HEK293 (cell line): Measurements from ENCODE around the gene DNAJC27.
A peak's percentile ranks its signal among the peaks of the same experiment; 100 is the strongest.

Source experiments
- CTCF ChIA-PET: fragments of 350-600 bp; formaldehyde crosslinking; extraction: SDS; loops from one replicate; lab custom pipeline; 2021; ENCODE audit warnings: antibody characterized with exemption; lab: Yijun Ruan, JAX
- POLR2A ChIA-PET: fragments of 300-600 bp; formaldehyde crosslinking; extraction: SDS; loops from one replicate; lab custom pipeline; 2020; ENCODE audit warnings: antibody characterized with exemption, inconsistent platforms; lab: Yijun Ruan, JAX
- H3K27ac ChIP-seq: fragments of 200-500 bp; sonication (Bioruptor generic); 2 replicates; pipeline ENCODE4 v1.5.1; 2014; ENCODE audit warnings: low read depth, low read length, control low read depth, inconsistent platforms; ENCODE audit errors: extremely low read depth
- H3K36me3 ChIP-seq, 2 experiments: fragments of 200-500 bp in 1 of 2; sonication (Bioruptor generic) in 1 of 2; 1 replicate in 1 of 2; 2 replicates in 1 of 2; pipeline ENCODE4 v1.5.1; 2014 to 2017; ENCODE audit warnings: inconsistent platforms in 2 of 2, low read length in 2 of 2; ENCODE audit not compliant: control insufficient read depth in 2 of 2, insufficient read depth in 1 of 2
- H3K4me1 ChIP-seq: fragments of 200-500 bp; sonication (Bioruptor generic); 2 replicates; pipeline ENCODE4 v1.5.1; 2014; ENCODE audit warnings: mild to moderate bottlenecking, low read length, inconsistent platforms; ENCODE audit not compliant: control insufficient read depth, insufficient read depth
- H3K4me3 ChIP-seq: 2 replicates; pipeline ENCODE4 v1.5.1; 2011; ENCODE audit warnings: low read depth, mild to moderate bottlenecking, control low read depth, low read length, moderate library complexity
- H3K9me3 ChIP-seq: fragments of 200-500 bp; sonication (Bioruptor generic); 2 replicates; pipeline ENCODE4 v1.5.1; 2014; ENCODE audit warnings: low read depth, low read length, inconsistent platforms; ENCODE audit not compliant: control insufficient read depth, insufficient read depth
- BCL11A ChIP-seq: fragments of 450-650 bp; formaldehyde crosslinking; IDR thresholded peaks from 2 replicates; pipeline ENCODE4 v1.5.1; 2016; ENCODE audit warnings: low read depth, missing biosample characterization, missing genetic modification characterization
- PRDM4 ChIP-seq: fragments of 450-650 bp; formaldehyde crosslinking; IDR thresholded peaks from 2 replicates; pipeline ENCODE4 v1.5.1; 2017; ENCODE audit warnings: missing biosample characterization, missing genetic modification characterization
- SP7 ChIP-seq: fragments of 450-650 bp; formaldehyde crosslinking; IDR thresholded peaks from 2 replicates; pipeline ENCODE4 v1.5.1; 2016; ENCODE audit warnings: missing biosample characterization, missing genetic modification characterization
- YY2 ChIP-seq: fragments of 450-650 bp; formaldehyde crosslinking; IDR thresholded peaks from 2 replicates; pipeline ENCODE4 v1.5.1; 2016; ENCODE audit warnings: missing biosample characterization, missing genetic modification characterization
- ZBTB8A ChIP-seq: fragments of 450-650 bp; formaldehyde crosslinking; IDR thresholded peaks from 2 replicates; pipeline ENCODE4 v1.5.1; 2016; ENCODE audit warnings: missing biosample characterization, missing genetic modification characterization
- ZFP3 ChIP-seq: fragments of 450-650 bp; formaldehyde crosslinking; IDR thresholded peaks from 2 replicates; pipeline ENCODE4 v1.5.1; 2016; ENCODE audit warnings: low read depth, missing biosample characterization, missing genetic modification characterization
- ZNF121 ChIP-seq: fragments of 450-650 bp; formaldehyde crosslinking; IDR thresholded peaks from 2 replicates; pipeline ENCODE4 v1.5.1; 2016; ENCODE audit warnings: missing biosample characterization, missing genetic modification characterization
- ZNF174 ChIP-seq: fragments of 450-650 bp; formaldehyde crosslinking; IDR thresholded peaks from 2 replicates; pipeline ENCODE4 v1.5.0; 2017; ENCODE audit warnings: missing biosample characterization, mild to moderate bottlenecking, missing genetic modification characterization
- ZNF202 ChIP-seq: fragments of 450-650 bp; formaldehyde crosslinking; IDR thresholded peaks from 2 replicates; pipeline ENCODE4 v1.5.1; 2016; ENCODE audit warnings: missing biosample characterization, missing genetic modification characterization, borderline replicate concordance
- ZNF239 ChIP-seq: fragments of 450-650 bp; formaldehyde crosslinking; IDR thresholded peaks from 2 replicates; pipeline ENCODE4 v1.5.1; 2016; ENCODE audit warnings: missing biosample characterization, missing genetic modification characterization
- ZNF24 ChIP-seq: fragments of 450-650 bp; formaldehyde crosslinking; IDR thresholded peaks from 2 replicates; pipeline ENCODE4 v1.5.1; 2016; ENCODE audit warnings: missing biosample characterization, missing genetic modification characterization
- ZNF280D ChIP-seq: fragments of 450-650 bp; formaldehyde crosslinking; IDR thresholded peaks from 2 replicates; pipeline ENCODE4 v1.5.1; 2016; ENCODE audit warnings: missing biosample characterization, missing genetic modification characterization
- ZNF426 ChIP-seq: fragments of 450-650 bp; formaldehyde crosslinking; IDR thresholded peaks from 2 replicates; pipeline ENCODE4 v1.5.1; 2017; ENCODE audit warnings: missing biosample characterization, missing genetic modification characterization, mild to moderate bottlenecking, inconsistent platforms, moderate library complexity
- ZNF544 ChIP-seq: fragments of 450-650 bp; formaldehyde crosslinking; IDR thresholded peaks from 2 replicates; pipeline ENCODE4 v1.5.0; 2017; ENCODE audit warnings: missing biosample characterization, missing genetic modification characterization
- ZNF561 ChIP-seq: fragments of 450-650 bp; IDR thresholded peaks from 2 replicates; pipeline ENCODE4 v1.5.1; 2018; ENCODE audit warnings: missing biosample characterization, missing genetic modification characterization, borderline replicate concordance
- ZNF670 ChIP-seq: fragments of 450-650 bp; formaldehyde crosslinking; IDR thresholded peaks from 2 replicates; pipeline ENCODE4 v1.5.1; 2016; ENCODE audit warnings: missing biosample characterization, missing genetic modification characterization, low read depth
- ZNF768 ChIP-seq: fragments of 450-650 bp; formaldehyde crosslinking; IDR thresholded peaks from 2 replicates; pipeline ENCODE4 v1.5.1; 2018; ENCODE audit warnings: missing biosample characterization, mild to moderate bottlenecking, missing genetic modification characterization
- ZSCAN23 ChIP-seq: fragments of 450-650 bp; formaldehyde crosslinking; IDR thresholded peaks from 2 replicates; pipeline ENCODE4 v1.5.1; 2016; ENCODE audit warnings: missing biosample characterization, missing genetic modification characterization
- TF ChIP-seq, protein P1 (sequence below): fragments of 450-650 bp; formaldehyde crosslinking; IDR thresholded peaks from 2 replicates; pipeline ENCODE4 v1.5.1; 2017; ENCODE audit warnings: missing biosample characterization, missing genetic modification characterization
- TF ChIP-seq, protein P2 (sequence below): fragments of 450-650 bp; formaldehyde crosslinking; IDR thresholded peaks from 2 replicates; pipeline ENCODE4 v1.5.1; 2016; ENCODE audit warnings: missing biosample characterization, missing genetic modification characterization

Gene DNAJC27

GRCh38 chr2:24925815-24926214 lies 45.9 kb downstream of the DNAJC27 start (continued):
- no peak for TF ChIP-seq ZNF174 (tag by site-specific recombination)
- TF ChIP-seq ZFP3 = no peak
- TF ChIP-seq, protein P1, sequence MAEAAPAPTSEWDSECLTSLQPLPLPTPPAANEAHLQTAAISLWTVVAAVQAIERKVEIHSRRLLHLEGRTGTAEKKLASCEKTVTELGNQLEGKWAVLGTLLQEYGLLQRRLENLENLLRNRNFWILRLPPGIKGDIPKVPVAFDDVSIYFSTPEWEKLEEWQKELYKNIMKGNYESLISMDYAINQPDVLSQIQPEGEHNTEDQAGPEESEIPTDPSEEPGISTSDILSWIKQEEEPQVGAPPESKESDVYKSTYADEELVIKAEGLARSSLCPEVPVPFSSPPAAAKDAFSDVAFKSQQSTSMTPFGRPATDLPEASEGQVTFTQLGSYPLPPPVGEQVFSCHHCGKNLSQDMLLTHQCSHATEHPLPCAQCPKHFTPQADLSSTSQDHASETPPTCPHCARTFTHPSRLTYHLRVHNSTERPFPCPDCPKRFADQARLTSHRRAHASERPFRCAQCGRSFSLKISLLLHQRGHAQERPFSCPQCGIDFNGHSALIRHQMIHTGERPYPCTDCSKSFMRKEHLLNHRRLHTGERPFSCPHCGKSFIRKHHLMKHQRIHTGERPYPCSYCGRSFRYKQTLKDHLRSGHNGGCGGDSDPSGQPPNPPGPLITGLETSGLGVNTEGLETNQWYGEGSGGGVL (tag by site-specific recombination) = no peak
- no peak for TF ChIP-seq ZNF121
- no peak for TF ChIP-seq ZNF202 (tag by site-specific recombination)
- no peak for TF ChIP-seq ZNF670 (tag by site-specific recombination)
- no peak for TF ChIP-seq SP7 (tag by site-specific recombination)
- TF ChIP-seq BCL11A (tag by site-specific recombination) = no peak

DNA sequence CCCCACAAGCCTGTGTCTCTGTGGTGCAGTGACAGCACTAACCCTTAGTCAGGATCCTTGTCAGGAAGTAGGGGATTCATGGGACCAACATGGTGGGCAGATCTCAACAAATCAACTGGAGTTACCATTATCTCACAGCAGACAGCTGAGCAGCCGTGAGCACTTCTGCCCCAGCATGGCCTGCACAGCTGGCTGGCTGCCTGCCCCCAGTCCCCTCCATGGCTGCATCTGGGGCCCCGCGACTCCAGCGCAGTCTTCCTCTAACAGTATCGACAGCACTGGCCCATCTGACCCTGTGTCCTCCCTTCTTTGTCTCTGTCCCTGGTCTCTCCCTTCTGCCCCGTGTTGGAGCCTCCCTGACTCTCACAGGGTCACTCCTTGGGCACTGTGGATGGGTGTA lies 47.0 kb downstream of the DNAJC27 start:
- Histone ChIP-seq H3K4me1 (no peaks in the 10 kb centered on the region), H3K36me3 (no peaks in the 10 kb centered on the region), H3K9me3 (no peaks in the 10 kb centered on the region), H3K27ac (no peak overlapping the region), H3K4me3 (no peak overlapping the region)
- ChIA-PET POLR2A (interaction anchor here (0.5 to 0.6 kb wide), 2 partner anchors 12 to 40 kb away, joined by 3 to 4 read pairs; no protein-coding TSS in a partner anchor), CTCF (interaction anchor here (0.5 to 1.1 kb wide), 3 partner anchors 41 to 515 kb away, joined by 3 read pairs; no protein-coding TSS in a partner anchor)
- TF ChIP-seq ZNF426 (tag by site-specific recombination) (no peak), ZNF24 (no peak), PRDM4 (tag by site-specific recombination) (no peak), ZNF544 (no peak), ZSCAN23 (no peak), ZBTB8A (tag by site-specific recombination) (0 out of 2 replicates have a peak, but pooled peaks have one; percentile 24), ZNF561 (tag by site-specific recombination) (no peak), ZNF768 (tag by site-specific recombination) (no peak)

- TF ChIP-seq ZNF280D (no peak), YY2 (tag by site-specific recombination) (no peak), ZNF239 (no peak)
- TF ChIP-seq, protein P2, sequence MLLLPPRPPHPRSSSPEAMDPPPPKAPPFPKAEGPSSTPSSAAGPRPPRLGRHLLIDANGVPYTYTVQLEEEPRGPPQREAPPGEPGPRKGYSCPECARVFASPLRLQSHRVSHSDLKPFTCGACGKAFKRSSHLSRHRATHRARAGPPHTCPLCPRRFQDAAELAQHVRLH (tag by site-specific recombination) = no peak
- H3K4me3 ChIP-seq = no peak overlapping the region
- no peaks in the 10 kb centered on the region for H3K9me3 ChIP-seq
- H3K27ac ChIP-seq = no peak overlapping the region
- no peaks in the 10 kb centered on the region for H3K36me3 ChIP-seq
- CTCF ChIA-PET = interaction anchor here (0.5 to 1.1 kb wide), 3 partner anchors 41 to 515 kb away, joined by 3 read pairs; no protein-coding TSS in a partner anchor
- POLR2A ChIA-PET = interaction anchor here (0.6 kb wide), 1 partner anchor 12 kb away, joined by 3 read pairs; no protein-coding TSS in a partner anchor
- no peaks in the 10 kb centered on the region for H3K4me1 ChIP-seq
Measured at GRCh38 chr2:24924266-24924665, 47.5 kb downstream of the DNAJC27 start.
